Nephron progenitor cell (in vitro differentiated cells): ENCODE results near the gene ABCA8.

Experiments used
- DNase-seq: peaks from one replicate; pipeline ENCODE4 v3.0.0; 2021
- H3K27ac Mint-ChIP-seq: 2 replicates; pipeline ENCODE4 v1.8.0; 2021; ENCODE audit warnings: mild to moderate bottlenecking, moderate library complexity, mixed read lengths
- H3K27me3 Mint-ChIP-seq: 2 replicates; pipeline ENCODE4 v1.8.0; 2021; ENCODE audit warnings: mild to moderate bottlenecking, low read depth, mixed read lengths; ENCODE audit not compliant: poor library complexity
- H3K36me3 Mint-ChIP-seq: 2 replicates; pipeline ENCODE4 v1.8.0; 2021; ENCODE audit warnings: low read depth, mixed read lengths
- H3K4me1 Mint-ChIP-seq: 2 replicates; pipeline ENCODE4 v1.8.0; 2021; ENCODE audit warnings: mixed read lengths
- H3K4me3 Mint-ChIP-seq: 2 replicates; pipeline ENCODE4 v1.8.0; 2021; ENCODE audit warnings: mild to moderate bottlenecking, moderate library complexity, mixed read lengths
- H3K9me3 Mint-ChIP-seq: 2 replicates; pipeline ENCODE4 v1.8.0; 2021; ENCODE audit warnings: mild to moderate bottlenecking, moderate library complexity, mixed read lengths
- TF ChIP-seq, protein P1 (sequence below): fragments of 200-600 bp; sonication (generic); IDR thresholded peaks from 2 replicates; pipeline ENCODE4 v1.5.0; 2021; ENCODE audit warnings: antibody characterized with exemption

Gene ABCA8

DNA sequence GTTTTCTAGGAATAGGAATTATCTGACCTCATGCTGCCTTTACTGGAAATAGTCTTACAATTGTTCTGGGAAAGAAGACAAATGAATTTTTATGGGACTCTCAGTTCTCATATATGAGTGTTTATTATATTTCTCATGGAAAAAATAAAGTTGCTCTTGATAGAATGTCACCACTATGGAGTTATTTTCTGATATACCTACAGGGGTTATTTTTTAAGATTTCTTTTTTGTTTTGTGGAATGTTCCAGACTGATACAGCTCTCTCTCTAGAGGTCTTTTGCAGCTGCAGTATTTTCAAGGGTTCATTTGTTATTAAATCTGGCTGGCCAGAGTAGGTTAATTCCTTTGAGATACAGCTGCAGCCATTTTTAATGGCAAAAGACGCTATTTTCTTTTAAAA lies 100.7 kb downstream of the ABCA8 start:
- Mint-ChIP-seq H3K27me3 (peaks cover 14% of the 10 kb centered on the region), H3K4me3 (no peak overlapping the region), H3K4me1 (peaks cover 5% of the 10 kb centered on the region), H3K27ac (no peak overlapping the region), H3K36me3 (no peaks in the 10 kb centered on the region), H3K9me3 (peaks cover 21% of the 10 kb centered on the region)
- DNase-seq: no peak
- TF ChIP-seq, protein P1, sequence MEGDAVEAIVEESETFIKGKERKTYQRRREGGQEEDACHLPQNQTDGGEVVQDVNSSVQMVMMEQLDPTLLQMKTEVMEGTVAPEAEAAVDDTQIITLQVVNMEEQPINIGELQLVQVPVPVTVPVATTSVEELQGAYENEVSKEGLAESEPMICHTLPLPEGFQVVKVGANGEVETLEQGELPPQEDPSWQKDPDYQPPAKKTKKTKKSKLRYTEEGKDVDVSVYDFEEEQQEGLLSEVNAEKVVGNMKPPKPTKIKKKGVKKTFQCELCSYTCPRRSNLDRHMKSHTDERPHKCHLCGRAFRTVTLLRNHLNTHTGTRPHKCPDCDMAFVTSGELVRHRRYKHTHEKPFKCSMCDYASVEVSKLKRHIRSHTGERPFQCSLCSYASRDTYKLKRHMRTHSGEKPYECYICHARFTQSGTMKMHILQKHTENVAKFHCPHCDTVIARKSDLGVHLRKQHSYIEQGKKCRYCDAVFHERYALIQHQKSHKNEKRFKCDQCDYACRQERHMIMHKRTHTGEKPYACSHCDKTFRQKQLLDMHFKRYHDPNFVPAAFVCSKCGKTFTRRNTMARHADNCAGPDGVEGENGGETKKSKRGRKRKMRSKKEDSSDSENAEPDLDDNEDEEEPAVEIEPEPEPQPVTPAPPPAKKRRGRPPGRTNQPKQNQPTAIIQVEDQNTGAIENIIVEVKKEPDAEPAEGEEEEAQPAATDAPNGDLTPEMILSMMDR: no peak

DNA sequence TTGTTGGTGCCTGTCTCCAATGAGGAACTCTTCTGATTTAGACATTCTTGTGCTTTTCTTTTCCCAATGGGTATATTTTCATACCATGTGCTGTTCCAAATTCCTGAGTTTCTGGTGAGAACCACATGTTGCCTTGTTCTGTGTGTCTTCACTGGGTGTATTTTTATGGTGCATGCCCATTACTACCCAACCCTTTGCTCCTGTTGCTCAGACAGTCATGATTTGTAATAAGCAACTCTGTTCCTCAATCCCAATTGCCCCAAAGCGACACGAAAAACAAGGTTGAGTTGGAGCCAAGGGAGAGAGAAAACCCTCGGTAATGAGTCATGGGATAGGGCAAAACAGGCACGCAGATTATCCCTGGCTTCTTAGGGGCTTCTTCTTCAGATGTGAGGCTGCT lies 101.8 kb downstream of the ABCA8 start:
- Mint-ChIP-seq H3K4me3 (no peak overlapping the region), H3K27ac (no peak overlapping the region), H3K4me1 (peaks cover 5% of the 10 kb centered on the region), H3K36me3 (no peaks in the 10 kb centered on the region), H3K27me3 (peaks cover 14% of the 10 kb centered on the region), H3K9me3 (peaks cover 12% of the 10 kb centered on the region)
- no peak for DNase-seq
- TF ChIP-seq, protein P1: no peak

DNA sequence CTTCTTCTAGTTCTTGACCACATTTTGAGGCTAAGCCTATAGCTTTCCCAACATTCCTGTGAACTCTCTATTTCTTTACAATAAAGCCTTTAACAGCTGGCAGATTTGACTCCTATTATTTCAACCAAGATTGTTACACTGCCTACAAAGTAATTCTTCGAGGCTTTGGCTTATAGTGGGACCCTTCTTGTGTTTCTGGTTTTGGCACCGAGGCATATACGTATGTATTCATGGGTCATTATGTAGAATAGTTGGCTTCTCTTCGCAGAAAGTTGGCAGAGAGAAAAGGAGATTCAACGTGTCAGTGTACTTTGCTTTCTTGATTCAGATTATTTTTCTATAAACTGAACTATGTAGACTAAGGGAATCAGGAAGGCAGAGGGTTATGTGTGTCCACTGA lies 102.2 kb downstream of the ABCA8 start:
- peaks cover 14% of the 10 kb centered on the region for H3K27me3 Mint-ChIP-seq
- H3K9me3 Mint-ChIP-seq: peaks cover 10% of the 10 kb centered on the region
- H3K4me1 Mint-ChIP-seq: peaks cover 5% of the 10 kb centered on the region
- no peak overlapping the region for H3K4me3 Mint-ChIP-seq
- no peak for DNase-seq
- no peak overlapping the region for H3K27ac Mint-ChIP-seq
- TF ChIP-seq, protein P1: no peak
- no peaks in the 10 kb centered on the region for H3K36me3 Mint-ChIP-seq

DNA sequence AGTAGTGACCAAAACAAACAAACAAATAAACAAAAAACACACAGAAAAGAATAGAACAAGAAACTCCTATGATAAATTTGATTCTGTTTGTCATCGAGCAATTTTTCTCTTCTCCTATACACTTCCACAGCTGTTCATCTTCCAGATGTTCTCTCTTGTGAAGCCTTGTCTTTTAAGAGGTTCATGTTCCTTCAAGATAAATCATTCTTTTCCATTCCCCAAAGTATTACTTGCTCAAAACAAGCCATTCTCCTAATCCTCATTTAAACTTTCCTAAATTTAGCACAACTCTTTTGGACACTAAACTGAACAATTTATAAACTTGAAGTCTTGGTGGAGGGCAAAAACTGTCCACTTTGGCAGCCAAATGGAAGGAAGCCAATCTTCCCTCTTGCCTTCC lies 103.3 kb downstream of the ABCA8 start:
- no peaks in the 10 kb centered on the region for H3K36me3 Mint-ChIP-seq
- peaks cover 3% of the 10 kb centered on the region for H3K9me3 Mint-ChIP-seq
- peaks cover 18% of the 10 kb centered on the region for H3K27me3 Mint-ChIP-seq
- no peak overlapping the region for H3K4me3 Mint-ChIP-seq
- no peak overlapping the region for H3K27ac Mint-ChIP-seq
- no peak for DNase-seq
- TF ChIP-seq, protein P1: no peak
- peaks cover 5% of the 10 kb centered on the region for H3K4me1 Mint-ChIP-seq

DNA sequence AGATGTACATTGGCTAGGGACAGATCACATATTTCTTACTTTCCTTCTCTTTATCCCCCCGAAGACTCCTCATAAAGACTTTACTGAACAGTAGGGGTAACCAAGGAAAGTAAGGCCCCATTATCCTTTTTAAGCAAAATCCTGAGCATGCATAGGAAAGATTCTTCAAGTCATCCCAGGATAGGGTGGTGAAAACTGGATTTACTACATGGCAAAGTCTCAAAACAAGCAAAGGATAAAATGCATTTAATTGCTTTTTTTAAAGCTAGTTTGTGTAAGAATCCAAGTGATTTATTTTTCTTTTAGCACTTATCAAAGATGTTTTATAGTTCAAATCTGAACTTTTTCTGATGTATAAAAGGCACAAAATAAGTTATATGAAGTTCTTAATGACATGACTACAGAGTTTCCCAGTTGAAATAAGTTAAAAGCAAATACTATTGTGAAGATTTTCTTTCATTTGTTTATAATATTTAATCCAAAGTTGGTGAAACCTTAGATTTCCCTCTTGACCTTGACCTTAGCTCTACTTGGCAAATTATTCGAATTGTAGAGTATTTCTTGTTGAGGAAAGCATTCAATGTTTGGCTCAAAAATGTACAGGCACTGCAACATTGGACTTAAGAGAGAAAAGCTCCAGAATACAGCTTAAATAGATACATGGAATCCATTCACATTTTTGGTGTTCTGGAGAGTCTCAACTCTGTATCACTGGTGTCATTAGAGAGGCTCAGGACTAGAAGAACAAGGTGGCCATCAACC lies 104.3 kb downstream of the ABCA8 start:
- TF ChIP-seq, protein P1: no peak
- H3K36me3 Mint-ChIP-seq: no peaks in the 10 kb centered on the region
- H3K4me3 Mint-ChIP-seq: no peak overlapping the region
- DNase-seq: no peak
- H3K27ac Mint-ChIP-seq: no peak overlapping the region
- H3K27me3 Mint-ChIP-seq: peaks cover 14% of the 10 kb centered on the region
- peaks cover 7% of the 10 kb centered on the region for H3K9me3 Mint-ChIP-seq
- peaks cover 5% of the 10 kb centered on the region for H3K4me1 Mint-ChIP-seq
